Right ventricle myocardium inferior (tissue), 1 donor: ENCODE results near the gene SYT10. TPM values are rescaled to one million over a fixed set of nuclear protein-coding genes. Genes with fewer than 3 reads are reported as not detected.
"Not testable (repeated sequence)": the region's sequence is repeated elsewhere in the genome, so short reads cannot be mapped to it uniquely, and the experiment has no call there.

Experiments used
- ATAC-seq: fragments of 200-7000 bp; cut with Tn5 transposase; one replicate; pipeline ENCODE4 v1.9.1; 2020; ENCODE audit warnings: mild to moderate bottlenecking, moderate library complexity
- DNase-seq: peaks from one replicate; pipeline ENCODE4 v3.0.0; 2021; ENCODE audit errors: missing footprints
- intact Hi-C: fragments of 100-400 bp; cut with DNase I; formaldehyde crosslinking; loops from one replicate; pipeline ENCODE4 v1.11.0; 2022
- total RNA-seq: library from RNA; stranded (reverse); fragmentation: NEBNext Ultra II Directional; extraction: Animal tissue kit (Norgen Biotek cat#: 25700); gene quantifications from one replicate; pipeline ENCODE4 v1.2.1, GENCODE V29; 2021
- donor health status: DM: no; HTN: yes; CAD: no; lungs with severe emphysema.

The SYT10 gene
- total RNA-seq, 1 donor from 2014 or later, result not detected

DNA sequence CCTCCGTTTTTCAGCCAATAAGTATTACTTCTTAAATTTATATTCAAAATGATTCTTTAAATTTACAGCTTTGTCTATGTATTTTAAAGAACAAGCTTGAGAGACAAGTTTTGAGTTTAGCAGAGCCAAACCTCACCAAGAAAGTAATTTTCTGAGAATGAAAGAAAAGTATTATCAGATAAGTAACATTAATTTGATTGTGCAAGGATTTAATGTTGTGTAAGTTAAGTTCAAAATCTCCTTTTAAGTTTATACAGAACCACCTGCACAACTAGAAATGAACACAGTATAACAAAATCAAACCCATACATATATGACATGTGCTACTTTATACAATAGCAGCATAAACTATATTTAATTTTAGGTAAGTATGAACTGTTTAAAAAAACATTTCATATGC is 63.5 kb downstream of the SYT10 start:
- intact Hi-C loops, result no loop called here
- ATAC-seq (no peak), DNase-seq (no peak)

DNA sequence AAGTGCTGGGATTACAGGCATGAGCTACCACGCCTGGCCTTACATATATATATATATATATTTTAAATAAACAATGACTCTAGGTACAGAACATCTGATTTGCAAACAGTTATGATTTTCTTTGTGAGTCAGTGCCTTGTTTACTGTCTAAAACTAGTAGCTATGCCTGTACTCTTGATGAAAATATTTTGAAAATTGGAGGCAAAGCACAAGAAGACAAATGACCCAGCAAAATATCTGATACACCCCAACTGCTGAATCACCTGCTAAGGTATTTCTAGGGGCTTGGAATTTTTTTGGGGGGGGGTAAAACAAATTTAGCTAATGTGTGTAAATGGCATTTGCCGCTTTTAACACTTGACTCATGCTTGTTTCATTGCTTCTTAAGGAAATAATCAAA is 69.3 kb downstream of the SYT10 start:
- no peak for ATAC-seq
- intact Hi-C loops, result no loop called here
- no peak for DNase-seq

DNA sequence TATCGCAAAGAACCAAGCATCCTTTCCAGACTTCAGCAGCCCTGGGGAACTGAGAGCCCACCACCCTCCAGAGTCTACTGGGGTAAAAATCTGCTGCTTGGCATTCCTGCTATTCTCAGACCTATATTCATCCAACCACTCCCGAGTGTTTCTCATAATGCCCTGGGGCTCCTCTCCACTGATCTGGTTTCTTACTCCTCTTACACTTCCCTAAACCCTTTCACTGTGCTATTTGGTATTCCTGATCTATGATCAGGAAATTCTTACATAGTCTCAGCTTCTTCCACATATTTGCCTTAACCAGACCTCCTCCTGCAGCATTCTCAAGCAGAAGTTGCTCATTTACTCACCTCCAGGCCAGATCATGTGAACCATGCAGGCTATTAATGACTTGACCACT is 82.4 kb downstream of the SYT10 start:
- no peak for ATAC-seq
- no peak for DNase-seq
- intact Hi-C loops, result no loop called here

DNA sequence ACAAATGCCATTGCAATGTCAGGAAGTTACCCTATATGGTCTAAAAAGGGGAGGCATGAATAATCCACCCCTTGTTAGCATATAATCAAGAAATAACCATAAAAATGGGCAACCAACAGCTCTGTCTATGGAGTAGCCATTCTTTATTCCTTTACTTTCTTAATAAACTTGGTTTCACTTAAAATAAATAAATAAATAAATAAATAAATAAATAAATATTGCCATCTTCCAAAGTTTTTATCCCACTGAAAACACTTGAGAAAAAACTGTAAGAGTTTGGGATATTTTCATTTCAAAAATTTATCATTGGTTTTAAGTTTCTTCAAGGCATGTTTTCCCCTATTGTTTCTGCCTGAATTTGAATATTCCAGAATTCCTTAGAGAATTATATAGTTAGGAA is 89.8 kb downstream of the SYT10 start:
- ATAC-seq, result no peak
- intact Hi-C loops, result no loop called here
- DNase-seq, result no peak

GRCh38 chr12:33331961-33332398 is 107.6 kb downstream of the SYT10 start:
- DNase-seq, intact Hi-C loops, ATAC-seq: not testable (repeated sequence)

DNA sequence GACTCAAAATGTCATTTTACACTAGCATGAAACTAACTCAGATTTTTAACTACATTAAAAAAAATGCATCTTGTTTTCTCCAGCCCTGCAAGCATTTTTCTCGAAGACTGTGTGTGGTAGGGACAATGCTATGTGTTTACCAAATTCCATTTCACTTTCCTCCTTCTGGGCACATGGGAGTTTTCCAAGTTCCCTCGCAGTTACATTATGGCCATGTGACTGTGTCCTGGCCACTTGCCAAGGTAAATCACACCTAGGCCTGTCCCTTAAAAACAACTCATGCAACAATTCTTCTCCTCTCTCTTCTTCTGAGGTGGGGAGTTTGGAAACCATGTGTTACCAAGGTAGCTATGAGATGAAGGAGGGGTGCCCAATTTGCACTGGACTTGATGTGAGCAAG is 108.7 kb downstream of the SYT10 start:
- intact Hi-C loops, result no loop called here
- ATAC-seq (no peak), DNase-seq (no peak)
